Stimulated activated CD4-positive, alpha-beta T cell treated with anti-CD3 and anti-CD28 coated beads, Interleukin-4, amount 100 ng/mL, for 4 hours (primary cell): ENCODE measurements around the gene HIVEP3.
A peak's percentile ranks its signal among the peaks of the same experiment; 100 is the strongest.

Experiments
- DNase-seq, 2 experiments: peaks; one replicate each; pipeline ENCODE4 v3.0.0-alpha.2; 2020

The HIVEP3 gene

DNA sequence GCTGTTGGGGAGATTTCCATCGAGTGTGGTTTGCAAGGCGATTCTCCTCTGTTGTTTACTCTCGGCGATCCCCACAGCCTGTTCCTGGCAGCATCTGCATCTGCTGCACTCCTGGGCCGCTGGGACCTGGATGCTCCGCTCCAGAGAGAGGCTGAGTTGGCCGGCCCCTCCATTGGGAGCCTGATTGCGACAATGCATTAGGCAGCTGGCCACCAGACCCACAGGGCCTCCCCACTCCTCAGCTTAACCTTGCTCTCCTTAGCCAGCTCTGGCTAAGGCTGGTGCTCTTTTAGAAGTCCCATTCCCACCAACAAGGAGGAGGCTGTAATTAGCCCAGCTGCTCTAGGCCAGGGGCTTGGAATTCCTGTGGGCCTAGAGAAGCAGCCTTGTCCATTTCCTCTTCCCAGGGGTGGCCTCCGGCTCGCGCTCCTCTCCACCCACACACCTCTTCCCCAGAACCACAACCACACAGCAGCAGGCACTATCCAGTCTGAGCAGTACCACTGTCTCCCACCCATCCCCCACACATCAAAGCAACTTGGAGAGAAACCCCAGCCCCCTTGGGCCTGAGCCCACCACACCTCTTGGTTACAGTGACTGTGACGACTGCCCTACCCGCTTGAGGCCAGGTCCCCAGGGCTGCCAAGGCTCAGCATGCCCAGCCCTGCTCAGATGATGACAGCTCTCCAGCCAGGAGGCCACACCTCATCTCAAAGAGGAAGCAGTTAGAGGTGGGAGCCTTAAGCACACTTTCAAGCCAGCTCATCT is 240.4 kb downstream of the HIVEP3 start:
- DNase-seq = no peak

- no peak for DNase-seq
Observed at GRCh38 chr1:41677620-41678019, 241.1 kb downstream of the HIVEP3 start.

- no peak for DNase-seq
Observed at GRCh38 chr1:41675401-41675800, 243.3 kb downstream of the HIVEP3 start.

DNA sequence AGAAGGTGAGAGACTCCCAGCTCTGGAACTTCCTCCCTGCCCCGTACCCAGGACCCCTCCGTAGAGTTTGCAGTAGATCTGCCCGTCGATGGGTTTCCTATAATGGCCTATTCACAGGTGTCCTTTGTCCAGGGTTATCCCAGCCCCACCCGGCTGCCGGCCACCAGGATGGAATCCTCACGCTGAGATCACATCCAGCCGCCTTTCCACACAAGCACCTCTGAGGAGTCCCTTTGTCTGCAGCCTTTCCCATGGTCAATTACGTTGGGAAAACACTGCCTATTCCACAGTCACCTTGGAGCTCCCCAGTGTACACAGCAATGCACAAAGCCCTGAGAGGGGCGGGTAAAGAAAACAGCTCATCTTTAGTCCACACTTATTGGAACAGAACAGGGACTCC is 244.2 kb downstream of the HIVEP3 start:
- no peak for DNase-seq

- DNase-seq = peak; percentile 34 to 62
Observed at GRCh38 chr1:41673806-41674205, 244.9 kb downstream of the HIVEP3 start.

DNA sequence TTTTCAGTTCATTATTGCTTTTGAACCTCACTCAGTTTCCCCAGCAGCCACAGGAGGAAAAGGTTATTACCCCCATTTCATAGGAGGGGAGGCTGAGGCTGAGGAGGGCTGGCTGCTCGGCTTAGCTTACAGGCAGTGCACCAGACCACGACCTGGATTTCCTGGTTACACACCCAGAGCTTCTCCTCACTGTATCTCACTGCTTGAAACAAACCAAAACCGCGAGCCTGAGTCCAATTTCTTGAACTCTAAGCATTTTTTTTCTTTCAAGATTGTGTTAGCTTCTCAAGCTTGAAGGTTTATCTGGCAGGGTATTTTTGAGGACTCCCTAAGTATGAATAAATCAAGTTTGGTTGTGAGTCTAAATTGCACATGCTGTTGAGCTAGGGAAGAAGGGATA is 245.3 kb downstream of the HIVEP3 start:
- peak in 1 of 2 experiments; percentile 31 for DNase-seq

DNA sequence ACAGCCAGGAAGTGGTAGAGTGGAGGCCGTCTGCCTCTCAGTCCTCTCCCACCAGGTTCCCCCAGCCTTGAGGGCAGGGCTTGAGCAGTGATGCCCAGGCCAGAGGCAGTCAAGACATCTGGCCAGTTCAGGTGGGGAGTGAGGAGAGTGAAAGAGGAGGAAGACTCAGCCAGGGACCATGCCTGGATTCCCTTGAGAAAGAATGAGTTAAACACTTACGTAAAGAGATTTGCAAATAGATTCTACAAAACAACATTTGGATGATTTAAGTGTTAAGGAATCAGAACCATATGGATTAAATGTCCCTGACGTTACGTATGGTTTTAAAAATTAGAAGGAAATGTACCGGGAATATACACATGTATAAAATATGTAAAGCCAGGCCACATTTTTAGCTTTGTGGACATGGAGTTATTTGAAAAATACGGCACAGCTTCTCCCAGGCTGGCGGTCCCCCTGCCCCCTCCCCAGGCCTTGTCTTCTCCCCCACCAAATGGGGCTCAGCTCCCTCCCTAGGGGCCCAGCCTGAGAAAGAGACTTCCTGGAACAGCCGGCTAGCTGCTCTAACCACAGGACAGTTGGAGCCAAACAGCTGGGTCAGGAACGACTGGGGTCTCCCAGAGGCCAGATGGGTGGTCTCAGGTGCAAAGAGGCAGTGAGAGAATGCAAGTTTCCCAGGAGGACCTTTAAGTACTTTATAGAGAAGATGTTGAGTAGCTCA is 245.9 kb downstream of the HIVEP3 start:
- DNase-seq = no peak

DNA sequence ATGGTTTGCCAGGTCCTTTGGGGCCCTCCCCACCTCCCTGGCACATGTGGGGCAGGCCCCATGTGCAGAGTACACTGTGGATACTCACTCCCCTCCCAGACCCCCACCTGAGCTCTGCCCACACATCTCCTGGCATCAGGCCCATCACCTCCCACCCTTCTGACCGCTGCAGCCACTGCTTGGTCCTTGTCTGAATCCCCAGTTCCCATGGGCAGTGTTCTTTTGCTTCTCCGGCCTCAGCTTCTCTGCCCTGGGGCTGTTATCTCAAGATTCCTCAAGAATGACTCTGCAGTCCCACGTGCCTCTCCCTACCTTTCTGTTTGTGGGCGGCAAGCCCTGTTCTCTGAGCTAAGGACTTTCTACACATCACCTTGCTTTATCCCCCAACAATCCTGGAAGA is 246.5 kb downstream of the HIVEP3 start:
- DNase-seq = no peak

- DNase-seq = no peak
Observed at GRCh38 chr1:41671116-41671755, 247.5 kb downstream of the HIVEP3 start.

GRCh38 chr1:41670217-41670957 is 248.3 kb downstream of the HIVEP3 start:
- peak in 1 of 2 experiments; percentile 32 for DNase-seq

DNA sequence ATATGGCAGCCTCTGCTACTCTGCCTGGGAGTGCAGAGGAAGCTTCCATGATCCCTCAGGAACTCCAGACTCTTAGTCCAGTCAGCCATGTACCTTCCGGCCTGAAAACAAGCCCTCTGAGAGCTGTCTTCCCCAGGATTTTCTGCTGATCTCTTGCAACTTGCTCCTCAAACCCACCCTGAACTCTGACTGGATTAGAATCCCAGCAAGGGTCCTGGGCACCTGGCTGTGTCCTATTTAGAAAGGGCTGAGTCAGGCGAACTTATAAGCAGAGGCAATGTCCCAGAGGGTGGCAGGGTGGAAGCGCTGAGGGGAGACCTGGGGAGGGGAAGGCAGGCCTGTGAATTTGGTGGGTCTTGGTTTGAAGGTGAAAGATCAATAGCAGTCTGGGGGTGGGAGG is 249.8 kb downstream of the HIVEP3 start:
- no peak for DNase-seq

GRCh38 chr1:41668054-41668660 is 250.6 kb downstream of the HIVEP3 start:
- no peak for DNase-seq

GRCh38 chr1:41666981-41667631 is 251.6 kb downstream of the HIVEP3 start:
- peak; percentile 59 to 81 for DNase-seq

DNA sequence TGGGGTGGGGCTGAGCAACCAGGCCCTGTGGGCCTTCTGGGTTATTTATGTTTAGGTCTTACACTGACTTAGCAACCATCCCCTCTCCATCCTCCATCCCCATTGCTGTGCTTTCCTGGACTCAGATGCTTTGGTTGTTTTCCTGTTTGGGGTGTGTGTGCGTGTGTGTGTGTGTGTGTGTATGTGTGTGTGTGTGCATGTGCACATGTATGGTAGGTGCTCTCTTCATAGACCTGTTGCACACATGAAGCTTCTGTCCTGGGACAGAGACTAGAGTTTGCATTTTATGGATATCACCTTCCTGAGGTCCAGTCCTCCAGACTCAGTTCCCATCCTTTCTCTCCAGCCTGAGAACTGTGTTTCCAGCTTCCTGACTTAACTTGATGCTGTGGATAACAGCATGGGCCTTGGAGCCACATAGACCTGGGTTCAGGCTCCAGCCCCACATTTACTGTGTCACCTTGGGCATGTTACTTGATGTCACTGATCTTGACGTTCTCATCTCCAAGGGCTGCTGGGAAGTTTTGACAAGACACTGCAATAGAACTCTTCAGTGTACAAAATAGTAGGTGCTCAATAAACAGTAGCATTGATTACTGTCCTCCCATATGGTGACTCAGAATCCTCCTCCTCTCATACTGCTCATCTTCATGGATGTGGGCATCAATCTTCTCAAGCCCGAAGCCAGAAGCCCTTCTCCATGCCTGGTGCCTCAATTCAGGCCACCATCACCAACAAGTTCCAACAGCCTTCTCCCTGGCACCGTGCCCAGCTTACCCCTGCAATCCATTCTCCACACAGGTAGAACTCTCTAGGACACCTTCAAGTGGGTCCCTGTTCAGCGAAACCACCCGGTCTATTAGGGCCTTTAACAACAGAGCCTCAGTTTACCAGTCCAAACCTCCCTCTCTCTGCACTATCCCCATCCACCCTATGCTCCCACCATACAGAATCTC is 252.5 kb downstream of the HIVEP3 start:
- DNase-seq = no peak

DNA sequence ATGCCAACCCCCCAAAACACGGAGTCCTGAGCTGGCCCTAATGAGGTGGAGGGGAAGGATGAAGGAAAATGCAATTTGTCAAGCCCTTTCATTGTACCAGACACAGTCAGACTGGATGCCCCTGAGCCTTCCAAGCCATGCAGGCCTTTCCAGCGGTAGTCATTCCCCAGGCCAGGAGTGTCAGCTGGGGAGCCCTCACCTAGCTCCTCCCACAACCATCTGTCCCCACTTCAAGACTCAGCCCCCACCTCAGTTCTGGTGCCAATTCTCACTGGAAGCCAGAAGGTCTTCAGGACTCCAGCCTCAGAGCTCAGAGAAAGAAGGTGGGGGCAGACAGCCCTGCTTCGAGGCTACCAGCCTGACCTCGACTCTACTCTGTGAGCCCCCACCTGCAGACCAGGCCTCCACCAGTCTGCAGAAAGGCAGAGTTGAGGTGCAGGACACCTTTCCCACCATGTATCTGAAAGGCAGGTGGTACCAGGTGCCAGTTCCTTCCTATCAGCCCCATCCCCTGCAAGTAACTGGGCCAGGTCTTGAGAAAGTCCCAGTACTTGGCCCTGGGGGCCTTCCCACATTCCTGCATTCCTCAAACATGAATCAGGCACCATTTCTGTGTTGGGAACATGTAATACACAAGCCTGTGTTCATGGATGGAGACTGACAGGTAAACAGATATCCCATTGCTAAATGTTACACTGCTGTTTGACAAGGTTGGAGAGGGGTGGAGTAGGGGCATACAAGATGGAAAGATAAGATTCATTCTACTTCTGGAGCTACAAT is 253.7 kb downstream of the HIVEP3 start:
- no peak for DNase-seq

DNA sequence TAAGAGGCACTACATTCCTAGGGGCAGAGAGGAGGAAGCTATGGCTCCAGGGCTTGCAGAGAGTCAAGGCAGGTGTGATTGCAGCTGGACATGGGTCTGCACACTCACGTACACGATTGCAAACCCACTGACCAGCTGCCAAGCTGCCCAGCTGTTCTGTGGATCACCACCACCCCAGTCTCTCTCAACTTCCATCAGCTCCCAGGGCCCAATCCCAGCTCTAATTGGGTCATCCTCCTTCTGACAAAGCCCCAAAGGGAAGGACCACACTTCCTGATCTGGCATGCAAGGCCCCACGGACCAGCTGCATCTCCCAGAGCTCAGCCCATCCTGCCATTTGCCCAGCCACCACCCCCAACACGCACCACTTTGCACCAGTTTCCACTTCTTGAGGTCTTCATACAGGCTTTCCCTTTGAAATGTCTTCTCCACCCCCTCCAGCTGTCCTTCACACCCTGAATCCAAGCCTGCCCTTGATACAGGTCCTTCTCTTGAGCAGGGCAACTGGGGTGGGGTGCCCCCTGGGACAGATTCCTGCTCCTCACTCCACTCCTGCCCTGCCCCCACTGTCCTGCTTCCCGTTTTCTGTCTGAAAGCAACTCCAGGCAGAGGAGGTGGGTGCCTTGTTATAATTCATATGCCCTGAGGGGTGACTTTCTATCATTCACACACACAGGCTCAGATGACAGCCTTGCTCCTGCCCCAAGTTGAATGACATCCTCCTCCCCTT is 254.9 kb downstream of the HIVEP3 start:
- DNase-seq = no peak

GRCh38 chr1:41662765-41663437 is 255.8 kb downstream of the HIVEP3 start:
- DNase-seq = no peak

- peak; percentile 74 to 86 for DNase-seq
Observed at GRCh38 chr1:41662061-41662764, 256.5 kb downstream of the HIVEP3 start.
